Lower leg skin (tissue), 3 donors: ENCODE data around the gene FOXF1.

Experiments used
- POLR2A ChIP-seq, 2 donors: fragments of 450-650 bp; IDR thresholded peaks; one replicate each; pipeline ENCODE4 v1.6.1; 2016 to 2017; ENCODE audit warnings: antibody characterized with exemption in 2 of 2, mild to moderate bottlenecking in 1 of 2, moderate library complexity in 1 of 2
- TF ChIP-seq, protein P1 (sequence below), 3 donors: fragments of 450-650 bp; IDR thresholded peaks; one replicate each; pipeline ENCODE4 v1.5.1; 2016; ENCODE audit warnings: antibody characterized with exemption in 3 of 3, mild to moderate bottlenecking in 3 of 3, moderate library complexity in 2 of 3

GRCh38 chr16:86499440-86499786 is 10.9 kb upstream of the FOXF1 start:
- TF ChIP-seq, protein P1, sequence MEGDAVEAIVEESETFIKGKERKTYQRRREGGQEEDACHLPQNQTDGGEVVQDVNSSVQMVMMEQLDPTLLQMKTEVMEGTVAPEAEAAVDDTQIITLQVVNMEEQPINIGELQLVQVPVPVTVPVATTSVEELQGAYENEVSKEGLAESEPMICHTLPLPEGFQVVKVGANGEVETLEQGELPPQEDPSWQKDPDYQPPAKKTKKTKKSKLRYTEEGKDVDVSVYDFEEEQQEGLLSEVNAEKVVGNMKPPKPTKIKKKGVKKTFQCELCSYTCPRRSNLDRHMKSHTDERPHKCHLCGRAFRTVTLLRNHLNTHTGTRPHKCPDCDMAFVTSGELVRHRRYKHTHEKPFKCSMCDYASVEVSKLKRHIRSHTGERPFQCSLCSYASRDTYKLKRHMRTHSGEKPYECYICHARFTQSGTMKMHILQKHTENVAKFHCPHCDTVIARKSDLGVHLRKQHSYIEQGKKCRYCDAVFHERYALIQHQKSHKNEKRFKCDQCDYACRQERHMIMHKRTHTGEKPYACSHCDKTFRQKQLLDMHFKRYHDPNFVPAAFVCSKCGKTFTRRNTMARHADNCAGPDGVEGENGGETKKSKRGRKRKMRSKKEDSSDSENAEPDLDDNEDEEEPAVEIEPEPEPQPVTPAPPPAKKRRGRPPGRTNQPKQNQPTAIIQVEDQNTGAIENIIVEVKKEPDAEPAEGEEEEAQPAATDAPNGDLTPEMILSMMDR (IDR thresholded peaks at IDR 0.05), result no peak
- TF ChIP-seq POLR2A (IDR thresholded peaks at IDR 0.05), result no peak
